GM21528 (cell line): ENCODE data around the gene USH2A.
"Not testable (repeated sequence)": the region's sequence is repeated elsewhere in the genome, so short reads cannot be mapped to it uniquely, and the experiment has no call there.

Experiments used
- ATAC-seq: cut with Tn5 transposase; IDR thresholded peaks from one replicate; pipeline ENCODE4 v1.9.1; 2021; ENCODE audit warnings: mild to moderate bottlenecking, moderate library complexity; ENCODE audit not compliant: unreplicated experiment, low FRiP score

Gene USH2A

DNA sequence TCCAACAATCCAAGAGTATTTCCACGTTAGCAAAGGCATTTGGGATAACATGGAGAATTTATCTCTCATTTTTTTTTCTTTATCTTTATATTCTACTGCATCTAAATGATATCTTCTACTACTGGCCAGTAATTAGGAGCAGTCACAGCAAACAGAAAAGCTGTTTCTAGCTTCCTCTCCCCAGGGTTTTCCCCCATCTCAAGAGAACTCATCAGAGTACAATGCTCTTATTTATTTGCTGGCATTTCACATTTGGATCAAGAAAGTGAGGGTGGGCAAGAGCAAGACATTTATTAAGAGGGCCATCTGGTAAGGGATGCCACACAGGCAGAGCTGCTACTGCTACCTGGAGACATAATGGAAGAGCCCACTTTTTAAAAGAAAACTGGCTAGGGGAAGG, 368.2 kb downstream of the USH2A start:
- no peak for ATAC-seq

DNA sequence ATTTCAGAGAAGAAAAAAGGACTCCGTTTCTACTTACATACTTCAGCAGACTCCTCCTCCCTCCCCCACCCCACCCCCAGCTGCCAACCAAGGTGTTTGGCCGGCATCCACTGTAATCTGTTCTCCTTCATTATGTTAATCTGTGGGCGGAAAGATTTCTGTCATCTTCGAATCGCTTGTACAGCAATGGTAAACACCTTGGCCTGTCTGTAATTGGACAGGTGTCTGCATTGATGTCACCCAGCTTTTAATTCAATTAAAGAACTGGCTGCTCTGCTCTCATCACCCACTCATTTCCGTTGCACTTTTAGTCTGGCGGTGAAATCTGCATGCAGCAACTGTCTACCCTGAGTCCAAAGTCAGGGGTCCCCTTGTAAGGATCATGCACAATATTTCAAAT, 368.6 kb downstream of the USH2A start:
- no peak for ATAC-seq

DNA sequence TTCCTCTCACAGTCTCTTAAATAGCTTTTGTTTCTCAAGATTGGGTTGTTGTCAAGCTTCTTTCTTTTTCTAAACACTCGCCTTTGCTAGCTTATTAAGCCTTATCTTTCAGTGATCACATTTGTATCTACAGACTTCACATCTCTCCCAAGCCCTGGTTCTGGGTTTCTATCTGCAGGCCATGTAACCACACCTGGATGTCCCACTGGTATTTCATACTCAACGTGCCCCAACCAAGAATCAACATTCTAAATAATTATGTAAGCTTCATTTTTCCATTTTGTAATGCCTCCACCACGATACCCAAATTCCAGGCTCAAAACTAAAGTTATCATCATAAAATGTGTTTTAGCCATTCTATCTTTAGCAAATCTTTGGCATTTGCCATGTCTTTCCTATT, 372.2 kb downstream of the USH2A start:
- ATAC-seq, result no peak

DNA sequence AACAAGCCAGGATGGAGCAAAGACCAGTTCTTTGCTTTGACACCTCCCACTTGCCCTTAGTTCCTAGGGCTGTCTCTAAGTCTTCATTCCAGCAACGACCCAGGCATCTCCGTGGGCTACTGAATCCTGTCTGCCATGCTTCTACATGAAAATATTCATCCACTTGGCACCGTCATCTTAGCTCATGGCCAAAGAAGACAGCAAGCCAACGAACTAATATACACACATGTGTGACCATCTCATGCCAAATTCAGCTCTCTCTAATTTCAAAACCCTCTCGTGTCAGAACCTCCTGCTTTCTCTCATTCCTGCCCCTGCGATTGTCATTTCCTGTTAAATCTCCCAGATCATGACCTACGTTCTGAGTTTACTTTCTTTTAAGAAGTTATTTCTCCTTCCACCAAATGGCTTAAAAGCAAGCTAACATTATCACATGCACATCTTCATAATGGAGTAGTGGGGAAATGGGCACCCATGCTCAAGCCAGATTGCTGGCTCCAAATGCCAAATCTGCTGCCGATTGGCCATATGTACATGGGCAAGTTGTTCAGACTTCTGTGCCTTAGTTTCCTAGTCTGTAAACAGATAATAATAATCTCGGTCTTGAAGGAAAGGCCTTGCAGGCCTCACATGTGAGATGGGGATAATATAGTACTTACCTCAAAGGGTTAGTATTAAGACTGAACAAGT, 373.4 kb downstream of the USH2A start:
- no peak for ATAC-seq

DNA sequence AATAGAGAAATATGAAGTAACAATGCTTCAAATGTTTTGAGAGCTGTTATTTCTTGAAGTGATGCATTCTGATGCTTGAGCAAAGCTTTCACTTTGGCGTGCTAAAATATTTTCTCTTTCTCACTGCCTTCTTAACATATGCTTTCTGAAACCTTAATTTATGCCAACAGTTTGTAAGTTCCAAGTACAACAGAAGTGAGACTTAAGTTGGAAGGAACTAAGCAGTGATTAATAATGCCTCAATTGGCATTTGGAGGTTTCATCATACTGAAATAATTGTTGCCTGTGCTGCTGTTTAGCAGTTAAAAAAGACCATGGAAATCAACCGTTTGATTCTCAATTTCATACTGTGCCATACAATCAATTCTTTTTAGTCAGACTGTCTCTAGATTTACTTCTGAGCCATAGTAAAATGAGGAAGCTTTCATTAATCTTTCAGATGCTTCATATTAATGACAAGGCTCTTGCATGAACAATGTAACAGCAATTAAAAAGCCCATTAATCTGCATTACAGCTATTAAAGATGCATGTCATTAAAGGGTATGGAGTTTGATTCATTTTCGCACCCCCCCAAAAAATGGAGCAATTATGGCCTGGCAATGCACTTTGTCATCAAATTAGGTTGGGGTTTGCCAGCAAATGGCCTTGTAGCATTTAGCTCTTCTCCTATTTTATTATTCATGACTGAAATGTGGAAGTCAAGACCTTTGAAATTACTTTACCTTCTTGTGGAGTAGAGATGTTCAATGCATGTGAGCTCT, 375.3 kb downstream of the USH2A start:
- no peak for ATAC-seq

DNA sequence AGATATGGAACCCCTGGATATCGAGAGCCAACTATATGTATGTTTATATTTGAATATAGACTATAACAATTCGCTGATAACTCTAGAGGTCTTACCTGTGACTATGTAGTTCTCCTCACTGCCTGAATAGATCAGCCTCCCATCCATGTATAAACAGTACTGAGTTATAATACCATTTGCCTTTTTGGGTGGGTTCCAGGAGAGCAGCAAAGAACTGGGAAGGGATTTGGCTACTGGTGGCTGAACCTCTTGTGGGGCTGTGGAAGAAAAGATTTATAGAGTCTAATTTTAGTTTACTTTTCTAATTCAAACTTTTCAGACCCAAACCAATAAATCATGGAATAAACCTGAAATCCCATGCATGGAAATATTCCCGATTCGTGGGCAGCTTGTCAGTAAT, 376.9 kb downstream of the USH2A start:
- no peak for ATAC-seq

DNA sequence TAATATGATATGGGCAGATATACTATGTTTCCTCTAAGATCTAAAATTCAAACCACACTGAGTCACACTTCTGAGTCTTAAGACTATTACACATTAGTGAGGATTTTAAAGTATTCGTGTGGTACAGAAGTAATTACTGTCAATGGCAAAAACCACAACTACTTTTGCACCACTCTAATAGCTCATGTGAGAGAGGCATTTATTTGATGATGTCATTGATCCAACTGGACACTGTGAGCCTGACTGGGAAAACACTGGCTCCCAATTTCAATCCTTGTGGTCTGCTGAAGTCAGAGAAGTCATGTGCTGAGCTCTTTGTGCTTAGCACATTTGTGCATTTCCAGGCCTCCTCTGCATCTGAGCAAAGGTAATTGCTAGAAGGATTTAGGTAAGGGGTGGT, 377.8 kb downstream of the USH2A start:
- no peak for ATAC-seq

DNA sequence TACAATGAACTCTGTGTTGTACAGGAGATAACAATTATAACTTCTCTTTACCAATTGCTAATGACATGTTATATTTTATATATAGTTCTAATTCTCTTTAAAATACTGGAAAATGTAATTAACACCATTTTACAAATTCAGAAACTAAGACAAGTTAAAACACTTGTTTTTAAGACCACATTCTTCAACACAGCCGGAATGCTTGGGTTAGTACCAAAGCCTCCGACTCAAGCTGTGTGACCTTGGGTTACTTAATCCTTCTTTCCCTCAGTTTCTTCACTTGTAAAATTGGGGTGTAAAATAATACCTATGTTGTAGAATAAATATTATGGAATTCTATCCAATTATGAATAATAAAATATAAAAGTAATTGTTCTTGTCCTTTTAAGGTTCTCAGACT, 378.7 kb downstream of the USH2A start:
- ATAC-seq, result no peak

DNA sequence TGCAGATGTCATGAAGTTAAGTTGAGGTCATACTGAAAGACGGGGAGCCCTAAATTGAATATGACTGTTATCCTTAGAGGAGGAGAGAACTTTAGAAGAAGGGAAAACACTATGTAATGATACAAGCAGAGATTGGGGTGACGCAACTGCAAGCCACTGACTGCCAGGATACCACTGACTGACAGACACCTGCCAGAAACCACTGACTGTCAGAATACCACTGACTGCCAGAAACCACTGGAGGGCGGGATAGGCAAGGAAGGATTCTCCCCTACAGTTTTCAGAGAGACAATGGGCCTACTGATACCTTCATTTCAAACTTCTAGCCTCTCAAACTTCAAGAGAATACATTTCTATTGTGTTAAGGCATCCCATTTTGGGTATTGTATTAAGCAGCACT, 388.7 kb downstream of the USH2A start:
- no peak for ATAC-seq

DNA sequence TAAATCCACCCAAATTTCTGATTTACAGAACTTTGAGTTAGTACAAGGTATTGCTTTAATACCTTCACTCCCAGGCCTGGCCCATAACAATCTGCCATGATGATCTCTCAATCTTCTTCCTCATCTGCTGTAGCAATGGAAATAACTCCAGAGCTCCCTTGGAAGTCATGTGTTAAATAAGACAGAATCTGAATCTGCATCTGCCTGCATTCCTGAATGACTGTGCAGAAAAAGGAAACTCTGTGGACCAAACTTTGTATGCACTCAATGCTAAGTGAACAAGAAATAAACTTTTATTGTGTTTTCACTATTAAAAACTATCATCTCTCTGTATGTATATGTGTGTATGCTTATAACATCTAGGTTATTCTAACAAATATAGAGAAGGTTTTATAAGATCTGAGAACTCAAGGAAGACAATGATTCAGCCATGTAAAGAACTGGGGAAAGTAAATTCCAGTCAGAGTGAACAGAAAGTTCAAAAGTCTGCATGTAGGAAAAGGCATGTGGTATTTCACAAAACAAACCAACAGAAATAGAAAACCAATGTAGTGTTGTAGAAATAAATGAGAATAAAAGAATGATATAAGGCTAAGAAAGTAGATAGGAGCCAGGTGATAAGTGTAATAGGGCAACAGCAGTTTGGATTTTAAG, 390.2 kb downstream of the USH2A start:
- no peak for ATAC-seq

DNA sequence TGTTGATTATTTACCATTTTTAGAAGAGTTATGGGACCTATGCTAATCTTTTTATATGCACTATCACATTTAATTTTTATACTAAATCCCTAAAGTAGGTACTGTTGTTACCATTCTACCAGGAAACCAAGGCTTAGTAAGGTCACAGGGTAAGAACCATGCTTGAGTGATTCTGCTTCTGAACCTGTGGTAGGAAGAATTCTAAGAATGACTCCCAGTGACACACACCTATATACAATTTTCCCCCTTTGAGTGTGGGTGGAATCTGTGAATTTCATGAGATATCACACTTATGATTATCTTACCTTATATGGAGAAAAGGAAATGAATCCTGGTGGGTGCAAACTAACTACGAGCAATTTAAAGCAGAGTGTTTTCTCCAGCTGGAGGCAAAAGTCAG, 391.0 kb downstream of the USH2A start:
- ATAC-seq, result no peak

DNA sequence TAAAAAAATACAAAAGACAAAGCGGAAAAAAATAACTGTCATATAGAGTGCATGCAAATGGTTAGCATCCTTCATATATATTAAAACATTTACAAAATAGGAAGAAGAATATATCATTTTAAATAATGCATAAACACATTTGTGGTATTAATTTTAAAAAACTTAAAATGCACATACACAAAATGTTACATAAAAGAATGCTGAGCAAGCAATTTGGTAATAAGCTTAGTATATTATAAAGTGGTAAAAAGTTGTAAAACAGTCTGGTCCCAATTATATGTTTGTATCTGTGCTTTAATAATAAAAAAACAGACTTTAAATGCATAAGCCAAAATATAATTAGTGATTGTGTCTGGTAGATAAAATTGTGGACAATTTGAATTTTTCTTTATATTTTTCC, 394.6 kb downstream of the USH2A start:
- no peak for ATAC-seq

DNA sequence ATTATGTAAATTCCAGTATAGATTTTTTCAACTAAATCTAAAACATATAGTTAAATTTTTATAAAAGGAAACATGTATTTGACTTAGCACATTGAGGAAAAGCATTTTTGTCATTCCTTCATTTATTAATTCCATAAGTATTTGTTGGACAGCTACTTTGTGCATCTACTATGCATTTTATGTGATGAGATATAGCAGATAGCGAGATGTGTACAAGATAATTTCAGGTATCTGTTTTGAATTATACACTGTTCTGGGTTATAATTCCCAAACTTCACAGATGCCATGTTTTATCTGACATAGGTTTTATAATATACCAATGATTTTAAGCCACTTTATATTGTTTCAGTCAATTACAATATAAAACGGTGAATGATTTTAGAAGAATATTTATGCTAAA, 398.7 kb downstream of the USH2A start:
- ATAC-seq, result no peak

DNA sequence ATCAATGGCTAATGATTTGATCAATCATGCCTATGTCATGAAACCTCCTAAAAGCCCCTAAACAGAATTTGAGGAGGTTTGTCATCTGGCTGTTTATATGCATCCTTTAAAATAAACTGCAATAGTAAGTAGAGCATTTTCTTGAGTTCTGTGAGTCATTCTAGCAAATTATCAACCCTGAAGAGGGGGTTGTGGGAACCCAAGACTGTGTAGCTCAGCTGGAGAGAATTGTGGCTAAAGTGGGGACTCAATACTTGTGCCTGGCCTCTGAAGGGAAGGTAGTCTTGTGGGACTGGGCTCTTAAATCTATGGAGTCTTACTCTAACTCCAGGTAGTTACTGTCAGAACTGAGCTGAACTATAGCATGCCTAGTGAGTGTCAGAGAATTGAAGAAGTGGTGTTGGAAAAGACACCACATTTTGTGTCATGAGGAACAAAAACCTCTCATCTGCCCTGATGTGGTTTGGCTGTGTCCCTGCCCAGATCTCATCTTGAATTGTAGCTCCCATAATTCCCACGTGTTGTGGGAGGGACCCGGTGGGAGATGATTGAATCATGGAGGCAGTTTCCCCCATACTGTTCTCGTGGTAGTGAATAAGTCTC, 402.4 kb downstream of the USH2A start:
- no peak for ATAC-seq

DNA sequence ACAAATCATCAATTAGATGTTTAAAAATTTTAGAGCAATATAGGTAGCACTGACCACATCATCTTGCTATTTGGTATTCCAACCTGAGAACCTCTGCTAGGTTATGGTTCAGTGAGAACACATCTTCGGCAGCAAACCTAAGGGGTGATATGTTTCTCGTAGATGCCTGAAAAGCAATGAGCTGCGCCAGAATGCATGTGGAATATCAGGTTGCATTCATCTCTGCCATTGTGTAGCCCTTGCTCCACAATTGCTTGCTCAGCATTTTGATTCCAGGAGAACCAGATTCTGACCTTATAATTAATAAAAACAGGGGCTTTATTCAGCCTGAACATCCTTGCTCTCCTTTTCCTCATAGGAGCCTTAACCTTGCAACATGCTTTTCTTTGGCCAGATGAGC, 408.1 kb downstream of the USH2A start:
- ATAC-seq, result no peak

DNA sequence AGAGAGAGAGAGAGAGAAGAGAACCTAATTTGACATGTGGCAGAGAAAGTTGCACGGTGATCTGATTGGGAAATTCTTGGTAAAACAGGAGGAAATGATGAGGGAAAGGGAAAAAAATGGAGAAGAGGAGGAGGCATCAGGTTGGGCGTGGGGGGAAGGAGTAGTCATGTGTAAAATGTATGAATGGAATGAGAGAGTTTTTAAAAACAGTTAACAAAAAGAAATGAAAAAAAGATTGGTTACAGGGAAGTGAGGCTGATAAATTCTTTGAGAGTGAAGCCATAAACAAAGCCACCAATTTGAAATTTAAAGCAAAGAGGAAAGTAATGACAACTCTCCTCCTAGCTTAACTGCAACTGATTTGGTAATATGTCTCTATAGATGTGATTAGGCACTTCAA, 409.2 kb downstream of the USH2A start:
- ATAC-seq, result no peak

DNA sequence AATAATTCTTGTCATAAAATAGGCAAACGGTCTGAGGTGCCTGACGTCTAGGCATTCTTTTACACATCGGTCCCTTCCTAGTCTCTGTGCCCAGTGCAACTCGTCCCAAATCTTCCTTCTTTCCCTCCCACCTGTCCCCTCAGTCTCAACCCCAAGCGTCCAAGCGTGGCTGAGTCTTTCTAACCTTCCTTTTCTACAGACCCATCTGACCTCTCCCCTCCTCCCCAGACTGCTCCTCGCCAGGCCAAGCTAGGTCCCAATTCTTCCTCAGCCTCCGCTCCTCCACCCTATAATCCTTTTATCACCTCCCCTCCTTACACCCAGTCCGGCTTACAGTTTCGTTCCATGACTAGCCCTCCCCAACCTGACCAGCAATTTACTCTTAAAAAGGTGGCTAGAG, 413.8 kb downstream of the USH2A start:
- not testable (repeated sequence) for ATAC-seq

DNA sequence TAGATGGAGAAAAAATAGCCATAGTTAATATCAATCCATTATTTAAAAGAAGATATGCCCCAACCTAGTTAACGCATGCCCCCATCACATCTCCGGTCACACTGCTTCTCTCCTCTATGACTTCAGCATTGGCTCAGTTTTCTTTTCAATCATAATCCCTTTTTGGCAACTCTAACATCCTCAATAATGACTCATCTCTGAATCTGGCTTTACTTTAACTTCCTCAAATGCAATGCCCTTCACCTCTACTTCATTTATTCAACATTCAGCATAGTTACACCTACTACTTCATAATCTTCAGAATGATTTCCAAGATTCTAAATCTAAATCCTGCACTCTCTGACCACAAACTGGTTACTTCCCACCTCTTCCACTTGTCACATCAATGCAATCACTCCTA, 417.3 kb downstream of the USH2A start:
- peak; percentile 97 for ATAC-seq

DNA sequence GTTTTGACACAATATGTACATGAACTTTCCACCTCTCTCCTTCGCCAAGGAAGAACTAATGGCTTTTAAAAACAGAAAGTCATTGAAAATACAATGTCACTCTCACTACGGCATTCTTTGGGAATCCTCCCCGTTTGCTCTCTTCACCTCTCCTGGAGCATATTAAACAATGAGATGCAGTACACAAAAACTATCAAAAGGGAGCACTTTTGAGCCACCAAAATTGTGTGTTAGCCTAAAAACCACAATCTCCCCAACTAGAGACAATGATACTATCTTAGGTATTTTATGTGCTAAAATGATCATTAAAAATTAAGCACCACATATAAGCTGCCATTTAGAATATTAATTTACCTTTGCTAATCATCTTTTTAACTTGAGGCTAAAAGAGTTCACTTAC, 430.6 kb downstream of the USH2A start:
- no peak for ATAC-seq

DNA sequence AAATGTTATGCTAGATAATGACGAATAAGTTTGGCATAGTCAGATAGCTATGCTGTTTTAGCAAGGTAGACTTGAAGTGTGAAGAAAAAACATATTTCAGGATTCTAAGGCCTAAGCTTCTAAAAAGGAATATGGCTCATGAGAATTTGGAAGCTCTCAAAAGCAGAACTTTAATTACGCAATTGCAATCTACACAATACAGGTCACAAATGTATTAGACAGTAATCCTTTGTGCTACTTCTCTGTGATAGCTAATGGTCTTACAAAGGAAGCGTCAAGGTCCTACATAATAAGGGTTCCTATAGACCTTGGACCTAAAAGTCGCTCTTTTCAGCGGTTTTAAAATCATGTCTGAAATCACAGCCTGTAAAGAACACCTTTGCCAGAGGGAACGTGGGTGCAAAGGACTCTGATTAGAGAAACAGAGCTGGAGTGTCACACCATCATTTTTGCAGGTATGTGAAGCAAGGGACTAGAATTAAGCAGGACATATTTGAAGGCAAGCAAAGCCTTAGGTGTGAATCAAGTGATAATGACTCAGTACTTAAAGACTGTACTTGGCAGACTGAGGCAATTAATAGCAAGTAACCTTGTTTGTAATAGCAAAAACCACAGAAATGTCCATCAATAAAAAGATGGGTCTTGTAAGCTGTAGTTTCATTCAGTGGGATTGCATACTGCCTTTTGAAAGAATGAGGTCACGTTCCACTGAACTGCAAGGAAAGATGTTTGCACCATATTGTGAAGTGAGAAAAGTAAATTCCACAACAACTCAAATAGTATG, 436.0 kb downstream of the USH2A start:
- no peak for ATAC-seq

DNA sequence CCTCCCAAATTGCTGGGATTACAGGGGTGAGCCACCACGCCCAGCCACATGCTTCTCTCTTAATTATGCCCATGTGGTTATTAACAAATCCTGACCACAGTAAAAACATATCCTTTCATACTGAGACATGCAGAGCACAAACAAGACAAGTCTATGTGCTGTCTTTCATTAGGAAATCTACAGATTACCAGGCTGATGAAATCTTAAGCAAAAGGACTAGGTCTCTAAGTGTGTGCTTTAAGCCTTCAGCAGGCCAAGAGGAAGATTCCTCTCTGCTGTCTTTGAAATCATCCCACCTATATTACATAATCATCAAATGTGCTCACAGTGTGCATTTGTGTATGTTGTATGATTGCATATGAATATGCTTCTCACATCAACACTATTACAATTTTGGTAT, 436.8 kb downstream of the USH2A start:
- ATAC-seq, result no peak
